Stomach smooth muscle (tissue), 2 donors: Measurements from ENCODE around the gene PRMT5.
A peak's percentile ranks its signal among the peaks of the same experiment; 100 is the strongest.
"Not testable (repeated sequence)": the region's sequence is repeated elsewhere in the genome, so short reads cannot be mapped to it uniquely, and the experiment has no call there.

Experiments
- H3K27ac ChIP-seq: one replicate; pipeline ENCODE4 v1.7.0; 2013; ENCODE audit warnings: mild to moderate bottlenecking, low read length, inconsistent platforms
- H3K27me3 ChIP-seq, 2 donors: one replicate each; pipeline ENCODE4 v1.7.0; 2013; ENCODE audit warnings: low read length in 2 of 2; ENCODE audit not compliant: insufficient read depth in 2 of 2, control insufficient read depth in 1 of 2
- H3K36me3 ChIP-seq, 2 donors: one replicate each; pipeline ENCODE4 v1.7.0; 2013; ENCODE audit warnings: low read length in 2 of 2; ENCODE audit not compliant: control insufficient read depth in 2 of 2, insufficient read depth in 2 of 2
- H3K4me1 ChIP-seq: one replicate; pipeline ENCODE4 v1.7.0; 2013; ENCODE audit warnings: low read length; ENCODE audit not compliant: control insufficient read depth, insufficient read depth
- H3K4me3 ChIP-seq, 2 donors: one replicate each; pipeline ENCODE4 v1.7.0; 2013; ENCODE audit warnings: low read length in 2 of 2
- H3K9ac ChIP-seq, 2 donors: one replicate each; pipeline ENCODE4 v1.7.0; 2013; ENCODE audit warnings: low read length in 2 of 2, mild to moderate bottlenecking in 1 of 2
- H3K9me3 ChIP-seq, 2 donors: one replicate each; pipeline ENCODE4 v1.7.0; 2013; ENCODE audit warnings: low read length in 2 of 2; ENCODE audit not compliant: control insufficient read depth in 2 of 2
- donor health status: healthy.
- donor health status: Pancreatic carcinoma.

PRMT5 gene

DNA sequence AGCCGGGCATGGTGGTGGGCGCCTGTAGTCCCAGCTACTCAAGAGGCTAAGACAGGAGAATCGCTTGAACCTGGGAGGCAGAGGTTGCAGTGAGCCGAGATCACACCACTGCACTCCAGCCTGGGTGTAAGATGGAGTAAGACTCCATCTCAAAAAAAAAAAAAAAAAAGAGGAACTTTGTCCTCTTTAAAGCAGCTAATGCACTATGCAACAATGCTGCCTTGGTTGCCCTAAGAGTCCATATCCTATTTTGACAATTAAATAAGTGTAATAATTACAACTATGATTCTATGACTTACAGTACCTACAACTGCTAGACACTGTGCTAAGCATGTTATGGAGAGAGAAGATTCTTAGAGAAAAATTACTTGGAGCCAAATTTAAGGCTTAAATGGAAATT, 14.3 kb downstream of the PRMT5 start:
- not testable (repeated sequence) for H3K9me3 ChIP-seq, H3K27ac ChIP-seq, H3K9ac ChIP-seq

DNA sequence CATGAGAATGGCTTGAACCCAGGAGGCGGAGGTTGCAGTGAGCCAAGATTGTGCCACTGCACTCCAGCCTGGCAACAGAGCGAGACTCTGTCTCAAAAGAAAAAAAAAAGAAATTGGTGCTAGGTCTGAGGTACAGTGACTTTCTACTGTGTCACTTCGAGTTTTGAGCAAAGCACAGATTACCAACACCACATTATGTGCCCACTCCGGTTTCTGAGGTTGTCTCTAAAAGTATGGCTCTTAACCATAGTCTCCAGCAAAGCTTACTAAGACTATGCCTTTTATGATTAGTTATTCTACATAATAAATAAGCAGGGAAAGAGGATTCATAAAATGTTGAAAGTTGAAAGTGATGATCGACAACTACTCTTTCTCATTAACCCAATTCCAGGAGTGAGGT, 18.3 kb downstream of the PRMT5 start:
- H3K4me3 ChIP-seq = no peak overlapping the region
- peaks cover 2% of the 10 kb centered on the region for H3K4me1 ChIP-seq
- H3K9me3 ChIP-seq = no peaks in the 10 kb centered on the region
- peaks cover 21 to 25% of the 10 kb centered on the region in 2 donors for H3K36me3 ChIP-seq
- H3K27ac ChIP-seq = no peak overlapping the region
- no peaks in the 10 kb centered on the region for H3K27me3 ChIP-seq
- H3K9ac ChIP-seq = no peak overlapping the region

More for the DNA sequence above, 14.3 kb downstream of the PRMT5 start:
- not testable (repeated sequence) for H3K27me3 ChIP-seq, H3K4me3 ChIP-seq, H3K36me3 ChIP-seq
- H3K4me1 ChIP-seq = peaks cover 15% of the 10 kb centered on the region

DNA sequence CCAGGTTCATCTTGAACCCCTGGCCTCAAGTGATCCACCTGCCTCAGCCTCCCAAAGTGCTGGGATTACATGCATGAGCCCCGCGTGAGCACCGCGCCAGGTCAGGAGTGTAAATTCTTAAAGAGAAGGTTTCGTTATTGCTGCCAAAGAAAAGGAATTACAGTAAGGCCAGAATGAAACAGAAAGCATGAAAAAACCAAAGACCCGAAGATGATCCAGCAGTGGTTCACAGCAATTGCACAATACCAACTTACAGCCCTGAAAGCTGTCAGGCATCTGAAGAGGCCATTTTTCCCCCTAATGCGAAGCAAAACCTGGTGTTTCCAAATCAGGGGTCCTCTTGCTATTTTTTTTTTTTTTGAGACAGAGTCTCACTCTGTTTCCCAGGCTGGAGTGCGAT, 20.6 kb downstream of the PRMT5 start:
- H3K27ac ChIP-seq = no peak overlapping the region
- H3K4me1 ChIP-seq = no peaks in the 10 kb centered on the region
- no peak overlapping the region for H3K4me3 ChIP-seq
- no peak overlapping the region for H3K9ac ChIP-seq
- peaks cover 44 to 47% of the 10 kb centered on the region in 2 donors for H3K36me3 ChIP-seq
- H3K27me3 ChIP-seq = no peaks in the 10 kb centered on the region
- H3K9me3 ChIP-seq = no peaks in the 10 kb centered on the region

DNA sequence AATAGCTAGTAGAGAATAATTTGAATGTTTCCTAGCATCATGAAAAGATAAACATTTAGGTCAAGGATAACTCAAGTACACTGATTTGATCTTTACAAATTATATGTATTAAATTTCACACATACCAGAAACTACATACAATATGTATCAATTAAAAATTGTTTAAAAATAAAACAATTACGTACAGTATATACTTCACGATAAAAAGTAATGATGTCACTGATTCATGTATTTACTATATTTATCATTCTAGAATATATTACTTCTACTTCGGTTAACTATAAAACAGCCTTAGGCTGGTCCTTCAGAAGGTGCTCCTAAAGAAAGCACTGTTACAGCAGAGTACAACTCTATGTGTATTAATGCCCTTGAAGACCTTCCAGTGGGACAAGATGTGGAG, 21.7 kb downstream of the PRMT5 start:
- Histone ChIP-seq H3K27ac (no peak overlapping the region), H3K4me3 (no peak overlapping the region), H3K27me3 (no peaks in the 10 kb centered on the region), H3K36me3 (peaks cover 53 to 55% of the 10 kb centered on the region in 2 donors), H3K9ac (no peak overlapping the region), H3K4me1 (no peaks in the 10 kb centered on the region), H3K9me3 (no peaks in the 10 kb centered on the region)

DNA sequence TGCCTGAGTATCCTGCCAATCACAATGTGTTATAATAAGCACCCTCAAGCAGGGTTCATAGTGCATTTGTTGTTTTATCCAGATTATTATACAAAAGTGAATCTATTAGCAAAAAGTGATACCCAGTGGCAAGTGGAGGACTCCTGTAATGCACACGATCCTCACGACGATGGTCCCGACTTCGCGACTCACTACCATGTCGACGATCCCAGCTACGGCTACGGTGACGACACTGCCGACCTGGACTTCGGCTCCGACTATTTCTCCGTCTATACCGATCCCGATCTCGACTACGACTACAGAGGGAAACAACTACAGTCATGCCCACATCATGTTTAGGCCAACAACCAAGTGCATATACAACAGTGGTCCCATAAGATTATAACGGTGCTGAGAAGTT, 23.1 kb downstream of the PRMT5 start:
- no peak overlapping the region for H3K9ac ChIP-seq
- no peak overlapping the region for H3K27ac ChIP-seq
- no peaks in the 10 kb centered on the region for H3K27me3 ChIP-seq
- no peaks in the 10 kb centered on the region for H3K9me3 ChIP-seq
- H3K36me3 ChIP-seq = peaks cover 64 to 65% of the 10 kb centered on the region in 2 donors
- H3K4me1 ChIP-seq = no peaks in the 10 kb centered on the region
- no peak overlapping the region for H3K4me3 ChIP-seq

DNA sequence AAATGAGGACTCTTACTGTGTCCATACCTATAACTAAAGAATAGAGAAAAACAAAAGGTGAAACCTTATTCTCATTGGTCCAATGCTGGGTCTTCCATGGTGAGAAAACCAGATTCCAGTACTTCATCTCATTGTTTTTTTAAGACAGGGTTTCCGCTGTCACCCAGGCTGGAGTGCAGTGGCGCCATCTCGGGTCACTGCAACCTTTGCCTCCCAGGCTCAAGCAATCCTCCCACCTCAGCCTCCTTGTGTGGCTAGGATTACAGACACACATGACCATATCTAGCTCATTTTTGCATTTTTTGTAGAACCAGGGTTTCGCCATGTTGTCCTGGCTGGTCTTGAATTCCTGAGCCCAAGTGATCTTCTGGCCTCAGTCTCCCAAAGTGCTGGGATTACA, 23.5 kb downstream of the PRMT5 start:
- H3K27ac ChIP-seq = no peak overlapping the region
- no peak overlapping the region for H3K9ac ChIP-seq
- H3K4me1 ChIP-seq = no peaks in the 10 kb centered on the region
- H3K36me3 ChIP-seq = peaks cover 66 to 69% of the 10 kb centered on the region in 2 donors
- no peaks in the 10 kb centered on the region for H3K9me3 ChIP-seq
- H3K27me3 ChIP-seq = no peaks in the 10 kb centered on the region
- no peak overlapping the region for H3K4me3 ChIP-seq

DNA sequence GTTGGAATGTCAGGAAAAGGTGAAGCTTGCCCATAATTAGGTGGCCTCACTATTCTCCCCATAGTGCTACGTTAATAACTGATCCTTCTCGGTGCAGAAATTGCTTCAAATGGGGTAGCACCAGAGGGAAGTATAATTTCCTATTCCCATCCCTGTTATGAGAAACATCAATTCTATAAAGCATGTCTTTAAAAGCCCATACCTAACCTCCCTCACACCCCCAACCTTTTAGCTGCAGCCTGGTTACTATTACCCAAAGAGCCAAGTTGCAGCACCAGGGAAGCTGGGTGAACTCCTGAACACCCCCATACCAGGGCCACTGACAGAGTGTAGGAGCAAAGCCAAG, 25.5 kb downstream of the PRMT5 start:
- Histone ChIP-seq H3K36me3 (peaks cover 57 to 64% of the 10 kb centered on the region in 2 donors), H3K4me1 (peaks cover 7% of the 10 kb centered on the region), H3K27me3 (no peaks in the 10 kb centered on the region), H3K9me3 (no peaks in the 10 kb centered on the region), H3K27ac (peak overlapping the region; percentile 11), H3K4me3 (no peak overlapping the region), H3K9ac (peak overlapping the region in 1 of 2 donors; percentile 13)

DNA sequence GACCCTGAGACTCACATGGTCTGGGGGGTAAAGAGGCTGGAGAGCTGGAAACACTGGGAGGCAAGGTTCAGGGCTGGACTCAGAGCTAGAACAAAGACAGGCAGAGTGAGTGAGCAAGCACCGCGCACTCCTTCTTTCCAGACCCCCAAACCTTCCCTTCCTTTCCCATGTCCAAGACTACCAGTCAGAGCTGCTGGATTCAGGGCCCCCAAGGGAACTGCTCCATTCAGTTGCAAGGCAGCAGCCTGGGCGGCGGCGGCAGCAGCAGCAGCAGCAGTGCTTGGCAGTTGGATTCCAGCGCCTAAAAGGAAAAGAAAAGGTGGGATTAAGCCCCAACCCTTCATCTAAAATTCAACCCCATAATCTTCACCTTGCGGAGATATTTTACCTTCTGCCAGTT, 27.4 kb downstream of the PRMT5 start:
- Histone ChIP-seq H3K9me3 (no peaks in the 10 kb centered on the region), H3K4me3 (no peak overlapping the region), H3K27me3 (no peaks in the 10 kb centered on the region), H3K27ac (no peak overlapping the region), H3K9ac (no peak overlapping the region), H3K4me1 (peaks cover 12% of the 10 kb centered on the region), H3K36me3 (peaks cover 53 to 58% of the 10 kb centered on the region in 2 donors)

DNA sequence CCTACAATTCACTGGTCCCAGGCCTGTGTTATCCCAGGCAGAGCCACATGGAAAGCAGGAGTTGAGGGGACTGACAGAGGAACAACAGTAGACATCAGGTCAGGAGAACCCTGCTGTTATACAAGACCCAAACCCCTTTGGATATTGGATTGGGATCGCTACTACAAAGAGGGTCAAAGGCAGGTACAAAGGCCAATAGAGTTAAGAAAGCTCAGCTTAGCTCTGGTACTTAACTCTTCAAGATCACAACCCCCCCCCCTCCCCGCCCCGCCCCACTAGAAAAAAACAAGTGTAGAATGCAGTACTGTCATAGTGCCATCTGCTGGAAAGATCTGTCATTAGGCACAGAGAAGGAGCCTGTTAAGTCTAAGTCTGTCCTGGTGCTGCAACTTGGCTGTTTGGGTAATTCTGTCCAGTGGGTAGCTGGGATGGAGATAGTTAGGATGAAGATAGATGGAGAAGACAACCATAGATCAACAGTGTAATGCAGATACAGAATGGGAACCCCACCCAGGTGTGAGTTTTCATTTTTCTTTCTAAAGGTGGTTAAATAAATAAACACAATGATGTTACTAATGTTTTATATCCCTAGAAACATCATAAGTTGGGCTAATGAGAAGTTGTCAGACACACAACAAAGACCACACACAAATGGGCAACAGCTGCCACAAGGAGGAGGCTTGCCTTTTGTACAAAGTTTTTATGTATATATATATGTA, 28.9 kb downstream of the PRMT5 start:
- H3K36me3 ChIP-seq = peaks cover 40 to 45% of the 10 kb centered on the region in 2 donors
- peak overlapping the region in 1 of 2 donors; percentile 36 for H3K9ac ChIP-seq
- no peaks in the 10 kb centered on the region for H3K9me3 ChIP-seq
- H3K27me3 ChIP-seq = no peaks in the 10 kb centered on the region
- peaks cover 12% of the 10 kb centered on the region for H3K4me1 ChIP-seq
- no peak overlapping the region for H3K4me3 ChIP-seq
- H3K27ac ChIP-seq = peak overlapping the region; percentile 41

DNA sequence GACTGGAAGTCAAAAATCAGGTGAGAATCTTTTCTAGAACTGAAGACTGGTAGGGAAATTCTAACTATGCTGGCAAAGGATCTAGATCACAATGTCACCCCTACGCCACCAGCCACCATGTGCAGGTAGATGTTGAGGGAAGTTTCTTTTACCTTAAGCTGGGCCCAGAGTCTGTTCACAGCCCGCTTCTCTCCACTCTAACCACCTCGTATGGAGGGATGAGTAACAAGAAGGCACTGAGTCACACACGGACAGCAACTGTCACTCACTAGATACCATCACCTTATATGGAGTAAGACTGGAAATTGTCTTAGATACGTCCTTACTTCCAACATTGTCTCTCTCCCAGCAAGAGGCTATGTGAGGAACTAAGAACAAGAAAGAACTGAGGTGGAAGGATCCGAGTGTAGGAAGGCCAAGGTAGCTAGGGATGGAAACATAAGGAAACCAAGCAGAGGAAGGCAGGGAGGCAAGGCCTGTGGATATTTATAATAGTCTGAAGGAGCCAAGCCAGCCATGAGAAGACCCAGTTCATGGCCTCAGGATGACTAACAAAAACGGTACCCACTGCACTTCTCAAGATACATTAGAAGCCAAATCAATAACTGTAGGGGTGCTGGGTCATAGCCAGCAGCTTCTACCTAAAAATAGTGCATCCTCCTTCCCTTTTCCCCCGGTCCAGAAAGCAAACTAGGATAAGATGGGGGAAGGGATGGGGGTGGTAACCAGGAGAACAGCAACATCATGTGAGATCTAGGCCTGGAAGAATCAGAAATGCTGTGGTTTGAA, 30.7 kb downstream of the PRMT5 start:
- Histone ChIP-seq H3K4me1 (peaks cover 12% of the 10 kb centered on the region), H3K36me3 (peaks cover 24 to 27% of the 10 kb centered on the region in 2 donors), H3K4me3 (no peak overlapping the region), H3K9ac (no peak overlapping the region), H3K27me3 (no peaks in the 10 kb centered on the region), H3K27ac (no peak overlapping the region), H3K9me3 (no peaks in the 10 kb centered on the region)

DNA sequence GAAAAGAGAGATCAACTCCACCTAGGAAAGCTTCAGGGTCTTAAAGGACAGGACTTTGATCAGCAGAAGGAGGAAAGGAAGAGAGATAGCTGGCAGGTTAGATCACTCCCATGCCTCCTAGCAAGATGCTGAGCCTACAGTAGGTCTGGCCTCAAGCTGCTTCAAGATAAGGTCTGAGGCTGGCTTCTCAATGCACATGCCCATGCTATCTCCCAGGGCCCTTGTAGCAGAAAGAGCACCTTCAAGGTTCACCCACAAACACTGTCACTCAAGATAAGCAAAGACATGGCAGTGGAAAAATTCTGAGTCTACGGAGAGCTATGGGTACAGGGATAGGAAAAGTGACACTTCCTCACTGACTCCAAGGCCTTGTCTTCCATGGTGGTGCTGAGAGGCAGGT, 31.8 kb downstream of the PRMT5 start:
- H3K9ac ChIP-seq = no peak overlapping the region
- H3K9me3 ChIP-seq = no peaks in the 10 kb centered on the region
- H3K4me3 ChIP-seq = no peak overlapping the region
- H3K4me1 ChIP-seq = peaks cover 12% of the 10 kb centered on the region
- no peak overlapping the region for H3K27ac ChIP-seq
- peaks cover 17 to 19% of the 10 kb centered on the region in 2 donors for H3K36me3 ChIP-seq
- no peaks in the 10 kb centered on the region for H3K27me3 ChIP-seq
